Stimulated activated CD8-positive, alpha-beta memory T cell treated with anti-CD3 and anti-CD28 coated beads, Interleukin-4, amount 100 ng/mL, for 24 hours (primary cell): ENCODE measurements around the gene NTHL1.

Experiments
- DNase-seq: peaks from one replicate; pipeline ENCODE4 v3.0.0-alpha.2; 2020; ENCODE audit warnings: low read depth

NTHL1 gene

GRCh38 chr16:2008009-2008526, 39.6 kb downstream of the NTHL1 start:
- DNase-seq, result no peak

- no peak for DNase-seq
Measured at GRCh38 chr16:2007081-2007836, 40.4 kb downstream of the NTHL1 start.

GRCh38 chr16:2006317-2006716, 41.3 kb downstream of the NTHL1 start:
- no peak for DNase-seq

GRCh38 chr16:2005646-2006045, 42.0 kb downstream of the NTHL1 start:
- no peak for DNase-seq

- DNase-seq, result no peak
Measured at GRCh38 chr16:2004795-2005517, 42.7 kb downstream of the NTHL1 start.

GRCh38 chr16:2003827-2004641, 43.6 kb downstream of the NTHL1 start:
- peak; percentile 84 for DNase-seq

GRCh38 chr16:2003231-2003826, 44.3 kb downstream of the NTHL1 start:
- no peak for DNase-seq

- DNase-seq, result no peak
Measured at GRCh38 chr16:2002406-2003230, 45.0 kb downstream of the NTHL1 start.

GRCh38 chr16:2001456-2002355, 45.9 kb downstream of the NTHL1 start:
- DNase-seq, result no peak

GRCh38 chr16:2001035-2001434, 46.6 kb downstream of the NTHL1 start:
- no peak for DNase-seq

GRCh38 chr16:1999866-2000514, 47.6 kb downstream of the NTHL1 start:
- DNase-seq, result no peak

GRCh38 chr16:1998852-1999801, 48.5 kb downstream of the NTHL1 start:
- DNase-seq, result no peak

- DNase-seq, result no peak
Measured at GRCh38 chr16:1998360-1998835, 49.2 kb downstream of the NTHL1 start.

- no peak for DNase-seq
Measured at GRCh38 chr16:1997494-1998359, 49.9 kb downstream of the NTHL1 start.

- DNase-seq, result no peak
Measured at GRCh38 chr16:1993731-1994131, 53.9 kb downstream of the NTHL1 start.

- DNase-seq, result no peak
Measured at GRCh38 chr16:1992704-1993317, 54.8 kb downstream of the NTHL1 start.
